ENCODE measurements around the gene SFTPD. TPM values are rescaled to one million over a fixed set of nuclear protein-coding genes. Genes with fewer than 3 reads are reported as not detected.

Gene SFTPD
- polyA plus RNA-seq, 4 donors, result 0.91 to 1.4 (median 1.2) TPM

GRCh38 chr10:79946271-79947082, 2.4 kb downstream of the SFTPD start:
- DNase-seq (ENCODE audit: low read depth in 4 of 4, low spot score in 3 of 4), result no peak

GRCh38 chr10:79944428-79945395, 4.2 kb downstream of the SFTPD start:
- no peak for DNase-seq (ENCODE audit: low read depth in 4 of 4, low spot score in 3 of 4)

- no peak for DNase-seq (ENCODE audit: low read depth in 4 of 4, low spot score in 3 of 4)
Measured at GRCh38 chr10:79943871-79944270, 5.0 kb downstream of the SFTPD start.

GRCh38 chr10:79942261-79943185, 6.4 kb downstream of the SFTPD start:
- DNase-seq (ENCODE audit: low read depth in 4 of 4, low spot score in 3 of 4), result no peak

- no peak for DNase-seq (ENCODE audit: low read depth in 4 of 4, low spot score in 3 of 4)
Measured at GRCh38 chr10:79941585-79942210, 7.2 kb downstream of the SFTPD start.

GRCh38 chr10:79941146-79941545, 7.8 kb downstream of the SFTPD start:
- DNase-seq (ENCODE audit: low read depth in 4 of 4, low spot score in 3 of 4), result no peak

- no peak for DNase-seq (ENCODE audit: low read depth in 4 of 4, low spot score in 3 of 4)
Measured at GRCh38 chr10:79940431-79940830, 8.5 kb downstream of the SFTPD start.

GRCh38 chr10:79939969-79940368, 8.9 kb downstream of the SFTPD start:
- DNase-seq (ENCODE audit: low read depth in 4 of 4, low spot score in 3 of 4), result no peak

GRCh38 chr10:79938728-79939406, 10.0 kb downstream of the SFTPD start:
- no peak for DNase-seq (ENCODE audit: low read depth in 4 of 4, low spot score in 3 of 4)

- DNase-seq (ENCODE audit: low read depth in 4 of 4, low spot score in 3 of 4), result no peak
Measured at GRCh38 chr10:79937701-79938151, 11.2 kb downstream of the SFTPD start.

- no peak for DNase-seq (ENCODE audit: low read depth in 4 of 4, low spot score in 3 of 4)
Measured at GRCh38 chr10:79936625-79937615, 12.0 kb downstream of the SFTPD start.

GRCh38 chr10:79933961-79934360, 14.9 kb downstream of the SFTPD start:
- no peak for DNase-seq (ENCODE audit: low read depth in 4 of 4, low spot score in 3 of 4)

GRCh38 chr10:79932841-79933379, 16.0 kb downstream of the SFTPD start:
- DNase-seq (ENCODE audit: low read depth in 4 of 4, low spot score in 3 of 4), result no peak

GRCh38 chr10:79932307-79932706, 16.6 kb downstream of the SFTPD start:
- no peak for DNase-seq (ENCODE audit: low read depth in 4 of 4, low spot score in 3 of 4)

- DNase-seq (ENCODE audit: low read depth in 4 of 4, low spot score in 3 of 4), result no peak
Measured at GRCh38 chr10:79930751-79931150, 18.2 kb downstream of the SFTPD start.

- no peak for DNase-seq (ENCODE audit: low read depth in 4 of 4, low spot score in 3 of 4)
Measured at GRCh38 chr10:79930267-79930666, 18.6 kb downstream of the SFTPD start.

GRCh38 chr10:79929409-79929904, 19.4 kb downstream of the SFTPD start:
- peak; percentile 65 to 74 (median 68) for DNase-seq (ENCODE audit: low read depth in 4 of 4, low spot score in 3 of 4)

Data from right renal pelvis (tissue), 4 donors.